ENCODE measurements around the gene KDM4C. TPM values are rescaled to one million over a fixed set of nuclear protein-coding genes. Genes with fewer than 3 reads are reported as not detected.

KDM4C gene
- polyA plus RNA-seq, 1 donor (not counting 4 experiments of a cell fraction or from before 2014, with no cell fraction given): 17.2 TPM

DNA sequence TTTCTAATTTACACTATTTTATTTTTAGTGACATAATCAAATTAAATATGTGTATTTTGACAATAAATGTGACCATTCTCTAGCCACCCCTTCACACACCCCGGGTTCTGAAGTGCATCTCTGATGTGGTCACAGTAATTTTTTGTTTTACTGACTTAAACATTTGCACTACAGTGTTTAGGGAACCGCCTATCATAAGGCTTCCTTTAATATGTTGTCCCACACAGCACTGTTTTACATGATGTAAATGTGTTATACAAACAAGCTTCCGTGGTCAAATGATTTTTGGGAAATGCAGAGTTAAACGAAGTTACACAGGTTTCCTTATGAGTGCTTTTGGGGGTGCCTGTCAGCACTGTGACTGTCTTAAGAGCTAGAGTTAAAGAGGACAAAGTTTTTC is 86.5 kb downstream of the KDM4C start:
- H3K9me3 ChIP-seq (ENCODE audit: control insufficient read depth, low read depth, low read length): no peaks in the 10 kb centered on the region
- FAIRE-seq: no peak
- no peak overlapping the region for H3K27ac ChIP-seq (ENCODE audit: control insufficient read depth, insufficient read depth, low read length)
- peaks cover 2% of the 10 kb centered on the region for H3K4me1 ChIP-seq (ENCODE audit: control insufficient read depth, extremely low read depth, insufficient read depth, low read length)
- no peak overlapping the region for H3K4me2 ChIP-seq (ENCODE audit: control insufficient read depth, extremely low read depth, insufficient read depth, low read depth, low read length)
- dilution Hi-C loops (cut with MboI; ENCODE audit: extremely low pct_ligation_motif_present, low sequenced_read_pairs): no loop called here
- TF ChIP-seq EZH2 (IDR thresholded peaks at IDR 0.05; ENCODE audit: low read length) (no peak), CTCF (optimal IDR thresholded peaks at IDR 0.05 in 1 of 3, IDR thresholded peaks at IDR 0.05 in 1 of 3, conservative IDR thresholded peaks at IDR 0.05 in 1 of 3; ENCODE audit: extremely low read depth in 1 of 3, insufficient read depth in 2 of 3, low read length in 3 of 3) (no peak)
- H3K27me3 ChIP-seq (ENCODE audit: control insufficient read depth, extremely low read depth, insufficient read depth, low read length): no peaks in the 10 kb centered on the region
- H2AFZ ChIP-seq (ENCODE audit: control insufficient read depth, low read length): no peak overlapping the region
- H3K9ac ChIP-seq (ENCODE audit: control insufficient read depth, extremely low read depth, insufficient read depth, low read length): no peak overlapping the region
- no peak for DNase-seq (ENCODE audit: low read depth, low spot score)
- H3K9me1 ChIP-seq (ENCODE audit: control insufficient read depth, extremely low read depth, insufficient read depth, low read length): no peaks in the 10 kb centered on the region
- H3K4me3 ChIP-seq (ENCODE audit: control insufficient read depth in 2 of 3, extremely low read depth in 1 of 3, insufficient read depth in 2 of 3, low read depth in 1 of 3, low read length in 3 of 3): no peak overlapping the region
- no peaks in the 10 kb centered on the region for H3K79me2 ChIP-seq (ENCODE audit: control insufficient read depth, insufficient read depth, low read length)
- no peaks in the 10 kb centered on the region for H3K36me3 ChIP-seq (ENCODE audit: control insufficient read depth in 2 of 2, extremely low read depth in 1 of 2, insufficient read depth in 2 of 2, low read length in 2 of 2)
- H4K20me1 ChIP-seq (ENCODE audit: control insufficient read depth, extremely low read depth, insufficient read depth, low read length): no peaks in the 10 kb centered on the region

DNA sequence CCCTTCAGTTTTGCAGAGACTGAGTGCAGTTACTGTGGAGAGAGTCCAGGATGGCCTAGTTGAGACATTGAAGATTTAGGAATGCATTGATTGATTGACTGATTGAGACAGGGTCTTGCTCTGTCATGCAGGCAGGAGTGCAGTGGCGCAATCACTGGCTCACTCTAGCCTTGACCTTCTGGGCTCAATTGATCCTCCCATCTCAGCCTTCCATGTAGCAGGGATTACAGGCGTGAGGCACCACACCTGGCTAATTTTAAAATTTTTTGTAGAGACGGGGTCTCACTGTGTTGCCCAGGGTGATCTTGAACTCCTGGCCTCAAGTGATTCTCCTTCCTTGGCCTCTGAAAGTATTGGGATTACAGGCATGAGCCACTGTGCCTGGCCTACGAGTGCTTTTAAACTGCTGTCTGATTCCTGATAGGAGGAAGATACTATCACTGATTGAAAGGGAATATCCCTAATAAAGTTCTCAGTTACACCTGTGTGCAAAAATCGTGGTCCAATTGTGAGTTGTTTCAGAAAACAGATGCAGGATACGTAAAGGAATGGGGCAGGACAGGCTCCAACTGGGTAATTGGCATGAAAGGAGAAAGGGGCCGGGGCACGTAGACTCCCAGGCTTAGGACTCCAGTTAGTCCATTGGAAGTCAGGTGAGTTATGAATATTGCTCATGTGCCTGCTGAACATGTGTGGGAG is 87.5 kb downstream of the KDM4C start:
- H3K36me3 ChIP-seq (ENCODE audit: control insufficient read depth in 2 of 2, extremely low read depth in 1 of 2, insufficient read depth in 2 of 2, low read length in 2 of 2): no peaks in the 10 kb centered on the region

More for the DNA sequence above, 87.5 kb downstream of the KDM4C start:
- no peak for DNase-seq (ENCODE audit: low read depth, low spot score)
- dilution Hi-C loops (cut with MboI; ENCODE audit: extremely low pct_ligation_motif_present, low sequenced_read_pairs): no loop called here
- Histone ChIP-seq H3K4me1 (ENCODE audit: control insufficient read depth, extremely low read depth, insufficient read depth, low read length) (peaks cover 2% of the 10 kb centered on the region), H3K27me3 (ENCODE audit: control insufficient read depth, extremely low read depth, insufficient read depth, low read length) (no peaks in the 10 kb centered on the region), H3K79me2 (ENCODE audit: control insufficient read depth, insufficient read depth, low read length) (no peaks in the 10 kb centered on the region), H3K4me3 (ENCODE audit: control insufficient read depth in 2 of 3, extremely low read depth in 1 of 3, insufficient read depth in 2 of 3, low read depth in 1 of 3, low read length in 3 of 3) (no peak overlapping the region), H3K4me2 (ENCODE audit: control insufficient read depth, extremely low read depth, insufficient read depth, low read depth, low read length) (no peak overlapping the region), H3K9me1 (ENCODE audit: control insufficient read depth, extremely low read depth, insufficient read depth, low read length) (no peaks in the 10 kb centered on the region), H3K9me3 (ENCODE audit: control insufficient read depth, low read depth, low read length) (no peaks in the 10 kb centered on the region), H2AFZ (ENCODE audit: control insufficient read depth, low read length) (no peak overlapping the region), H4K20me1 (ENCODE audit: control insufficient read depth, extremely low read depth, insufficient read depth, low read length) (no peaks in the 10 kb centered on the region), H3K27ac (ENCODE audit: control insufficient read depth, insufficient read depth, low read length) (no peak overlapping the region), H3K9ac (ENCODE audit: control insufficient read depth, extremely low read depth, insufficient read depth, low read length) (no peak overlapping the region)
- TF ChIP-seq EZH2 (IDR thresholded peaks at IDR 0.05; ENCODE audit: low read length) (no peak), CTCF (optimal IDR thresholded peaks at IDR 0.05 in 1 of 3, IDR thresholded peaks at IDR 0.05 in 1 of 3, conservative IDR thresholded peaks at IDR 0.05 in 1 of 3; ENCODE audit: extremely low read depth in 1 of 3, insufficient read depth in 2 of 3, low read length in 3 of 3) (no peak)
- no peak for FAIRE-seq
